Measurements from ENCODE around the gene ZC3H18.

ZC3H18 gene

DNA sequence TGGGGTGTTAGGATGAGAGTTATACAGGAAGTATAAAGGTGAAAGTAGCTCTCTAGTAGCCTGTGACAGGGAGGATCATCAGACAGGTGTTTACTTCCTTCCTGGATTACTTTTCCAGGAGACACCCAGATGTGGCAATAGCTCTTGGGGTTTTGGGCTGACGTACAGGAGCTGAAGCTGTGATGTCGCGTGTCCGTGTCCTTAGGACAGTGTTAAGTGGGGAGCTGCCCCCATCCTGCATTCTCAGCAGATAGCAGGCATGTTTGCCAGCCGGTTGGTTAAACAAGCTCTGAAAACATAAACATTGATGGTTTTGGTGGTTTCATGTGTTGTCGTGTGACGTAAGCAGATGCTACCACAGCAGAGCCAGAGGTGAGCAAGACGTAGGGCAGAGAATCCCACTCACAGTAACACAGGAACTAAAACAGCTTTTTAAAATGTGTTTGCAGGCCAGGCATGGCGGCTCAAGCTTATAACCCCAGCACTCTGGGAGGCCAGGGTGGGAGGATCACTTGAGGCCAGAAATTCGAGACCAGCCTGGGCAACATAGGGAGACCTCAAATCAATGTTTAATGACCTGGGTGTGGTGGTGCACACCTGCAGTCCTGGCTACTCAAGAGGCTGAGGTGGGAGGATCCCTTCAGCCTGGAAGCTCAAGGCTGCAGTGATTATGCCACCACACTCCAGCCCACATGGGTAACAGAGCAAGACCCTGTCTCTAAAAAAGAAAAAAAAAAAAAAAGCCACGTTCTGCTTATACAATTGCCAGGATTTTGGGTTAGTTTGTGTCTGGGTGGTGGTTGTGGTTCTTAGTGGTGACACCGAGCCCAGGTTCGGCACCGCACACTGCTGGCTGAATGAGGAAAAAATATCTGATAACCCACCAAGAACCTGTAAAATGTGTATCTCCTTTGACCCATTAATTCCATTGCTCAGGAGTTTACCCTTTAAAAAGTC is 49.9 kb downstream of the ZC3H18 start:
- Histone ChIP-seq H3K4me3 (ENCODE audit: low read length) (no peak overlapping the region), H3K27ac (ENCODE audit: low read depth, low read length) (no peak overlapping the region), H3K27me3 (ENCODE audit: insufficient read depth, low read length) (no peaks in the 10 kb centered on the region), H3K4me1 (ENCODE audit: insufficient read depth, low read length) (0 out of 2 replicates have a peak, but pooled peaks cover 3% of the 10 kb centered on the region), H3K9me3 (ENCODE audit: insufficient read depth, low read depth, low read length) (no peaks in the 10 kb centered on the region), H3K36me3 (ENCODE audit: insufficient read depth, low read length) (peaks cover 50% of the 10 kb centered on the region), H3K9ac (ENCODE audit: low read depth, low read length) (no peak overlapping the region)
- WGBS, result 98% methylated on average over 14 of the region's 14 CpGs

DNA sequence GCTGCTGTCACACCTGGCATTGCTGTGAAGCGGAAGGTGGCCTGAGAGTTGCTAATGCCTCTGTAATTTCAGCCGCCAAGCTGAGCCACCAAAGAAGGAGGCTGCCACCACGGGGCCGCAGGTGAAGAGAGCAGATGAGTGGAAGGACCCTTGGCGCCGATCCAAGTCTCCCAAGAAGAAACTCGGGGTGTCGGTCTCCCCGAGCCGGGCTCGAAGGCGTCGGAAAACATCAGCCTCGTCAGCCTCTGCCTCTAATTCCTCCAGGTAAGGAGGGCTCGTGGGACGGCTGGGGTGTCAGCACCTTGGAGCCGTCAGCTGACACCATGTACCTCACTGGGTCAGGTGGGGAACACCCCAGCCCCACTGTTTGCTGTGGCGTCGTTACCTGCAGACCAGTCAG is 51.9 kb downstream of the ZC3H18 start:
- Histone ChIP-seq H3K9ac (ENCODE audit: low read depth, low read length) (no peak overlapping the region), H3K4me3 (ENCODE audit: low read length) (no peak overlapping the region), H3K4me1 (ENCODE audit: insufficient read depth, low read length) (0 out of 2 replicates have a peak, but pooled peaks cover under 1% of the 10 kb centered on the region), H3K27me3 (ENCODE audit: insufficient read depth, low read length) (no peaks in the 10 kb centered on the region), H3K27ac (ENCODE audit: low read depth, low read length) (no peak overlapping the region), H3K36me3 (ENCODE audit: insufficient read depth, low read length) (peaks cover 66% of the 10 kb centered on the region), H3K9me3 (ENCODE audit: insufficient read depth, low read depth, low read length) (no peaks in the 10 kb centered on the region)
- 95% methylated on average over 19 of the region's 19 CpGs for WGBS

DNA sequence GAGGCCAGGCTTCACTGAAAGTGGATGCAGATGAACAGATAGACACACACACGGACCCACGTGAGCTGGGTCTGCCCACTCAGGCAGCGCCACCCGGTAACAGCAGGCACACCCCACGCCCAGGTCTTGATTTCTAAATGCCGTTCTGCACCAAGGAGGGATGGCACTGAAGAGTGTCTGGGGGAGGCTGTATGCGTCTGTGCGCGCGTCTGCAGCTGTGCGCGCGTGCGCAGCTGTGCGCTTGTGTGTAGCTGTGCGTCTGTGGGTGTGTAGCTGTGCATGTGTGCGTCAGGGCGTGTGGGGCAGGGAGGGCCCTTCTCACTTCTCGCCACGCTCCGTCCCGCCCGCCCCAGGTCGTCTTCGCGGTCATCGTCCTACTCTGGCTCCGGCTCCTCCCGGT is 52.7 kb downstream of the ZC3H18 start:
- Histone ChIP-seq H3K9ac (ENCODE audit: low read depth, low read length) (no peak overlapping the region), H3K4me1 (ENCODE audit: insufficient read depth, low read length) (no peaks in the 10 kb centered on the region), H3K36me3 (ENCODE audit: insufficient read depth, low read length) (peaks cover 69% of the 10 kb centered on the region), H3K9me3 (ENCODE audit: insufficient read depth, low read depth, low read length) (no peaks in the 10 kb centered on the region), H3K4me3 (ENCODE audit: low read length) (no peak overlapping the region), H3K27ac (ENCODE audit: low read depth, low read length) (no peak overlapping the region), H3K27me3 (ENCODE audit: insufficient read depth, low read length) (no peaks in the 10 kb centered on the region)
- WGBS, result 98% methylated on average over 29 of the region's 29 CpGs

DNA sequence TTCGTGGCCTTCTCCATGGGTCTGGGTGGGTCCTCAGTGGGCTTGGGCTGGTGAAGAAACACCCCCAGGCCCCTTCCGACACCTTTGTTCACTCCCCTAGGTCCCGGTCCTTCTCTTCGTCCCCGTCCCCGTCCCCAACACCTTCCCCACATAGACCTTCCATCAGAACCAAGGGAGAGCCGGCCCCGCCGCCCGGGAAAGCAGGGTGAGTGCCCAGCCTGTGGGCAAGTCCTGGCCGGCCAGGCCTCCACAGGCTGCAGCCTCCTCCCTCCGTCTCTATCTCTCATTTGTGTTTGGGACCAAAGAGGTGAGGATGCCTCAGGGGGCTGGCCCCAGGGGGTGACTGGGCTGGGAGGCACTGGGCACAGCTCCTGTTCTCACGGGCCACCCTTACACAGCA is 53.7 kb downstream of the ZC3H18 start:
- Histone ChIP-seq H3K9me3 (ENCODE audit: insufficient read depth, low read depth, low read length) (no peaks in the 10 kb centered on the region), H3K4me1 (ENCODE audit: insufficient read depth, low read length) (no peaks in the 10 kb centered on the region), H3K9ac (ENCODE audit: low read depth, low read length) (no peak overlapping the region), H3K27ac (ENCODE audit: low read depth, low read length) (no peak overlapping the region), H3K36me3 (ENCODE audit: insufficient read depth, low read length) (peaks cover 74% of the 10 kb centered on the region), H3K4me3 (ENCODE audit: low read length) (no peak overlapping the region), H3K27me3 (ENCODE audit: insufficient read depth, low read length) (no peaks in the 10 kb centered on the region)
- WGBS, result 96% methylated on average over 13 of the region's 13 CpGs

DNA sequence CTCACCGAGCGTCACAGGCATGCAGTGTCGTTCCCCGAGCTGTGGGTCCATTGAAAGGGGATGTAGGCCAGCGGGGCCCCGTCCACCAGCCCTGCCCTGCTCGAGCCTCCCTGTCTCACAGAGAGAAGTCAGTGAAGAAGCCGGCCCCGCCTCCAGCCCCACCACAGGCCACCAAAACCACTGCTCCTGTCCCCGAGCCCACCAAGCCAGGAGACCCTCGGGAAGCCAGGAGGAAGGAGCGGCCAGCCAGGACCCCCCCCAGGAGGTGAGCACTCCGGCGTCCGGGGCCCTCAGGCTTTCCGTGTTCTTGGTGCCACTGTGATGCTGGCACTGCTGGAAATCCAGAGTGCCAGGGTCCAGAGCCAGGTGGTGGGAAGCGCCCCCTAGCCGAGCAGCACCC is 54.3 kb downstream of the ZC3H18 start:
- Histone ChIP-seq H3K27me3 (ENCODE audit: insufficient read depth, low read length) (no peaks in the 10 kb centered on the region), H3K36me3 (ENCODE audit: insufficient read depth, low read length) (peaks cover 72% of the 10 kb centered on the region), H3K4me3 (ENCODE audit: low read length) (no peak overlapping the region), H3K9me3 (ENCODE audit: insufficient read depth, low read depth, low read length) (no peaks in the 10 kb centered on the region), H3K4me1 (ENCODE audit: insufficient read depth, low read length) (no peaks in the 10 kb centered on the region), H3K9ac (ENCODE audit: low read depth, low read length) (no peak overlapping the region), H3K27ac (ENCODE audit: low read depth, low read length) (no peak overlapping the region)
- WGBS, result 94% methylated on average over 18 of the region's 18 CpGs

DNA sequence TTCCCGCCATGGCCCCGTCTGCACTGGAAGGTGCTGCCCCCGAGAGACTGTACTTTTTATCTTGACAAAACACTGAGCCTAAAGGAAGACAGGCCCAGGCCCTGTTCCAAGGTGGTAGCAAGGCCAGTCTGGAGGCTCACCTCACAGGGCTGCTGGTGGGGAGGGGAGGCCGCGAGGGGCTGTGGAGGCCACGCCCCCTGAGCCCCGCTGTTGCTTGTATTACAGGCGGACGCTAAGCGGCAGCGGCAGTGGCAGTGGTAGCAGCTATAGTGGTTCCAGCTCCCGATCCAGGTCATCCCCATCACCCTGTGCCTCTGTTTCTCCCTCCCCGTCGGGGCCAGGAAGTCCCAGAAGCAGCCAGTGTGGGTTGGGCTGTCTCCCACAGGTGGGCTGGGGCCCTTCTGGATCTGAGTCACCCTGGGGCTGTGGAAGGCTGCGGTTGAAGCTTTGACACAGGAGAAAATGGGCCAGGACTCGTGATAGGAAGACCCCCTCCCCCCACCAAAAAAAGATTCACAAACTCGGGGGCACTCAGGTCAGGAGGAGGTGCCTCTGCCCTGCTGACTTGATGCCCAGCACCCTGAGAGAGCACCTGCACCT is 54.9 kb downstream of the ZC3H18 start:
- Histone ChIP-seq H3K9me3 (ENCODE audit: insufficient read depth, low read depth, low read length) (no peaks in the 10 kb centered on the region), H3K36me3 (ENCODE audit: insufficient read depth, low read length) (peaks cover 74% of the 10 kb centered on the region), H3K9ac (ENCODE audit: low read depth, low read length) (no peak overlapping the region), H3K27me3 (ENCODE audit: insufficient read depth, low read length) (no peaks in the 10 kb centered on the region), H3K4me1 (ENCODE audit: insufficient read depth, low read length) (no peaks in the 10 kb centered on the region), H3K27ac (ENCODE audit: low read depth, low read length) (no peak overlapping the region), H3K4me3 (ENCODE audit: low read length) (no peak overlapping the region)
- WGBS, result 93% methylated on average over 17 of the region's 17 CpGs

- Histone ChIP-seq H3K27me3 (ENCODE audit: insufficient read depth, low read length) (no peaks in the 10 kb centered on the region), H3K9ac (ENCODE audit: low read depth, low read length) (no peak overlapping the region), H3K27ac (ENCODE audit: low read depth, low read length) (no peak overlapping the region), H3K4me1 (ENCODE audit: insufficient read depth, low read length) (no peaks in the 10 kb centered on the region), H3K36me3 (ENCODE audit: insufficient read depth, low read length) (peaks cover 85% of the 10 kb centered on the region), H3K9me3 (ENCODE audit: insufficient read depth, low read depth, low read length) (no peaks in the 10 kb centered on the region), H3K4me3 (ENCODE audit: low read length) (no peak overlapping the region)
- 96% methylated on average over 9 of the region's 9 CpGs for WGBS
These were observed 56.4 kb downstream of the ZC3H18 start for GRCh38 chr16:88626646-88627045.

DNA sequence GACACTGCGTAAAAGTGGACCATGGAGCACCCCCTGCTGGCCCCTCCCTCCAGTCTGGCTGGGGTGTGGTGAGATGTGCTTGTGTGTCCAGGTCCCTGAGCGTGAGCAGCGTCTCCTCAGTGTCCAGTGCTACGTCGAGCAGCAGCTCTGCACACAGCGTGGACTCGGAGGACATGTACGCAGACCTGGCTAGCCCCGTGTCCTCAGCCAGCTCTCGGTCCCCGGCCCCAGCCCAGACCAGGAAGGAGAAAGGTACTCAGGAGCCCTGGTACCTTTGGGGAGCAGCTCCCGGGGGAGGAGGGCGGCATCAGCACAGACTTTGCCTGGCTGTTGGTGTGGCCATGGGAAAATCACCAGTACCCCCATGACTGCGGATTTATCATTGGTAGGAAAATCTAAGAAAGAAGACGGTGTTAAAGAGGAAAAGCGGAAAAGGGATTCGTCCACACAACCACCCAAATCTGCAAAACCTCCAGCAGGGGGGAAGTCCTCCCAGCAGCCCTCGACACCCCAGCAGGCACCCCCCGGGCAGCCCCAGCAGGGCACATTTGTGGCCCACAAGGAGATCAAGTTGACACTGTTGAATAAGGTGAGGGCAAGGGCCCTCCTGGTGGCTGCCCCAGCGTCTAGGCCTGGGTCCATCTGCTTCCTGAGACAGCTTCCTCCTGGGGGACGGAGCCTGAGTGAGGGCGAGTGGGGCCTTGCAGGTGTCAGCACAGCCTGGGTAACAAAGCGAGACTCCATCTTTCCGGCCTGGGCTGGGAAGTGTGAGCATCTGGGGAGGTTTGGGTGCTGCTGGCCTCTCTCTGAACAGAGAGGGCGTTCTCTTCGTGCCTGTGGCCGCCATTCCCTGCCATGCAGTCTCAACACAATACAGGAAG is 57.6 kb downstream of the ZC3H18 start:
- H3K9me3 ChIP-seq (ENCODE audit: insufficient read depth, low read depth, low read length), result no peaks in the 10 kb centered on the region
- peak overlapping the region; percentile 5 for H3K27ac ChIP-seq (ENCODE audit: low read depth, low read length)
- H3K36me3 ChIP-seq (ENCODE audit: insufficient read depth, low read length), result peaks cover 82% of the 10 kb centered on the region
- H3K9ac ChIP-seq (ENCODE audit: low read depth, low read length), result no peak overlapping the region
- H3K4me3 ChIP-seq (ENCODE audit: low read length), result no peak overlapping the region
- H3K4me1 ChIP-seq (ENCODE audit: insufficient read depth, low read length), result no peaks in the 10 kb centered on the region
- no peaks in the 10 kb centered on the region for H3K27me3 ChIP-seq (ENCODE audit: insufficient read depth, low read length)
- WGBS, result 96% methylated on average over 27 of the region's 27 CpGs

DNA sequence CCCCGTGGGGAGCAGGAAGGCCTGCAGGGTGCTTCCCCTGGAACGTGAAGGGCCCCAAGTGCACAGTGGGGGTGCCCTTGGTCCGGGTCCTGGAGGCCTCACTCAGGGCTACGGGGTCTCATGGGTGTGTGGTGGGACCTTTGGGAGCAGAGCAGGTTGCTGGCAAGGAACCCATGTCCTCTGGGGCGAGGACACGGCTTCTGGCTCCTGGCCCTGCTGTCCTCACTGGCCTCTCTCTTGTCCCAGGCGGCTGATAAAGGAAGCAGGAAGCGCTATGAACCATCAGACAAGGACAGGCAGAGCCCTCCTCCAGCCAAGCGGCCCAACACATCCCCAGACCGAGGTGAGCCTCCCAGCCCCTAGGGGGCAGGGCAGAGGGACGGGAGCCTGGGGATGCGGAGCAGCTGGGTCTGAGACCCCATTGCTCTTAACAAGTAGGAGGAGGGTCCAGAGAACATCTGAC is 58.3 kb downstream of the ZC3H18 start:
- Histone ChIP-seq H3K4me3 (ENCODE audit: low read length) (no peak overlapping the region), H3K4me1 (ENCODE audit: insufficient read depth, low read length) (no peaks in the 10 kb centered on the region), H3K27me3 (ENCODE audit: insufficient read depth, low read length) (no peaks in the 10 kb centered on the region), H3K27ac (ENCODE audit: low read depth, low read length) (peak overlapping the region; percentile 5), H3K9me3 (ENCODE audit: insufficient read depth, low read depth, low read length) (no peaks in the 10 kb centered on the region), H3K36me3 (ENCODE audit: insufficient read depth, low read length) (peaks cover 74% of the 10 kb centered on the region), H3K9ac (ENCODE audit: low read depth, low read length) (no peak overlapping the region)
- 69% methylated on average over 12 of the region's 12 CpGs for WGBS

GRCh38 chr16:88629835-88630234 is 59.6 kb downstream of the ZC3H18 start:
- 84% methylated on average over 9 of the region's 9 CpGs for WGBS
- Histone ChIP-seq H3K4me1 (ENCODE audit: insufficient read depth, low read length) (no peaks in the 10 kb centered on the region), H3K27ac (ENCODE audit: low read depth, low read length) (no peak overlapping the region), H3K36me3 (ENCODE audit: insufficient read depth, low read length) (peaks cover 61% of the 10 kb centered on the region), H3K9me3 (ENCODE audit: insufficient read depth, low read depth, low read length) (no peaks in the 10 kb centered on the region), H3K4me3 (ENCODE audit: low read length) (no peak overlapping the region), H3K27me3 (ENCODE audit: insufficient read depth, low read length) (no peaks in the 10 kb centered on the region), H3K9ac (ENCODE audit: low read depth, low read length) (no peak overlapping the region)

DNA sequence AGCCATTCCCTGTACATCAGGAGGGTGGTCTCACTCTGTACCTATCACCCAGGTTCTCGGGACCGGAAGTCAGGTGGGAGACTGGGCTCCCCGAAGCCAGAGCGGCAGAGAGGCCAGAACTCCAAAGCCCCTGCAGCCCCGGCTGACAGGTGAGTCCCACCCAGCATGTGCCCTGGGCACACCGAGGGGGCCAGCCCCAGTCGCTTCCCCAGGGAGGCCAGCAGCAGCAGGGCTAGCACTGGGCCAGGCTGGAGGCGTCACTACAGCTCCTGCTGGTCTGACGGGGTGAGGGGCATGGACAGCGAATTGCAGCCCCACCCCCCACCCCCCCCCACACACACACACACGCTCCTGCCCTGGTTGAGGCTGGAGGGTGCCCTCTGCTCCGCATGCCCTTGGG is 60.2 kb downstream of the ZC3H18 start:
- 93% methylated on average over 8 of the region's 12 CpGs for WGBS
- Histone ChIP-seq H3K27me3 (ENCODE audit: insufficient read depth, low read length) (peaks cover 5% of the 10 kb centered on the region; the same call in 1 of the 2 replicates), H3K9ac (ENCODE audit: low read depth, low read length) (no peak overlapping the region), H3K27ac (ENCODE audit: low read depth, low read length) (no peak overlapping the region), H3K9me3 (ENCODE audit: insufficient read depth, low read depth, low read length) (no peaks in the 10 kb centered on the region), H3K4me3 (ENCODE audit: low read length) (no peak overlapping the region), H3K36me3 (ENCODE audit: insufficient read depth, low read length) (peaks cover 55% of the 10 kb centered on the region), H3K4me1 (ENCODE audit: insufficient read depth, low read length) (no peaks in the 10 kb centered on the region)

Data from HUES64 (cell line).